Right cardiac atrium (tissue), 5 donors: ENCODE results near the gene IL15RA. TPM values are rescaled to one million over a fixed set of nuclear protein-coding genes. Genes with fewer than 3 reads are reported as not detected.

Experiments used
- ATAC-seq, 2 donors: fragments of 200-7000 bp; cut with Tn5 transposase; one replicate each; pipeline versions ENCODE4 v1.8.0 to v1.9.1; 2020; ENCODE audit warnings: moderate library complexity in 2 of 2, mild to moderate bottlenecking in 1 of 2
- DNase-seq, 3 donors: peaks; one replicate each; pipeline ENCODE4 v3.0.0-alpha.2; 2020
- H3K27ac ChIP-seq: one replicate; pipeline ENCODE4 v1.5.1; 2013; ENCODE audit warnings: mild to moderate bottlenecking, low read length, control low read depth, moderate library complexity
- H3K27me3 ChIP-seq: one replicate; pipeline ENCODE4 v1.6.1; 2013; ENCODE audit not compliant: control insufficient read depth, insufficient read depth
- H3K4me1 ChIP-seq: one replicate; pipeline ENCODE4 v1.6.1; 2013; ENCODE audit warnings: low read length; ENCODE audit not compliant: control insufficient read depth, insufficient read depth
- H3K4me3 ChIP-seq: one replicate; pipeline ENCODE4 v1.5.1; 2013; ENCODE audit warnings: low read length, control low read depth
- H3K9me3 ChIP-seq: one replicate; pipeline ENCODE4 v1.6.1; 2013; ENCODE audit warnings: low read length; ENCODE audit not compliant: control insufficient read depth
- WGBS: extraction: QIAGEN DNeasy Blood & Tissue Kit; methylation state at CpG from one replicate; pipeline ENCODE4 v1.1.7; 2013; 5-methylcytosine and 5-hydroxymethylcytosine counted together
- intact Hi-C, 4 donors: fragments of 100-400 bp; cut with DNase I; formaldehyde crosslinking; loops; one replicate each; pipeline versions ENCODE4 v1.11.0 to v1.14.0; 2022 to 2023
- polyA plus RNA-seq: library from polyadenylated mRNA; stranded (reverse); fragments of 200-250 nt; gene quantifications from one replicate; pipeline ENCODE4 v1.2.3, GENCODE V29; 2013
- total RNA-seq, 4 donors: library from RNA; stranded (reverse); fragmentation: NEBNext Ultra II Directional; extraction: Animal tissue kit (Norgen Biotek cat#: 25700); gene quantifications; one replicate each; pipeline ENCODE4 v1.2.1, GENCODE V29; 2021
- donor health status: healthy with polysubstance abuse.
- donor health status: DM: no; HTN: yes; CAD: no.
- donor health status: DM: no; HTN: no; CAD: no.
- donor health status: DM: no; HTN: yes; CAD: no; lungs with severe emphysema.
- donor health status: DM: yes; HTN: yes; CAD: no.

The IL15RA gene
- total and polyA plus RNA-seq, 5 donors = 11.8 to 19.7 (median 13.9) TPM

GRCh38 chr10:5942001-5942400, 35.3 kb downstream of the IL15RA start:
- intact Hi-C loops = loop anchor here in 1 of 4 donors (10.0 kb wide), 1 partner anchor 73 kb away; no protein-coding TSS in a partner anchor
- Histone ChIP-seq H3K9me3 (no peaks in the 10 kb centered on the region), H3K4me1 (peaks cover 4% of the 10 kb centered on the region), H3K27ac (peak overlapping the region; percentile 8), H3K27me3 (no peaks in the 10 kb centered on the region), H3K4me3 (no peak overlapping the region)
- ATAC-seq (peak in 1 of 2 donors; percentile 1), DNase-seq (peak in 1 of 3 donors; percentile 65)
- WGBS = 78% methylated on average over 13 of the region's 13 CpGs

GRCh38 chr10:5941579-5941978, 35.8 kb downstream of the IL15RA start:
- Histone ChIP-seq H3K4me3 (no peak overlapping the region), H3K9me3 (no peaks in the 10 kb centered on the region), H3K4me1 (peaks cover 4% of the 10 kb centered on the region), H3K27me3 (no peaks in the 10 kb centered on the region), H3K27ac (peak overlapping the region; percentile 8)
- ATAC-seq (no peak), DNase-seq (peak in 1 of 3 donors; percentile 71)
- WGBS = 80% methylated on average over 7 of the region's 7 CpGs
- intact Hi-C loops = loop anchor here in 1 of 4 donors (10.0 kb wide), 1 partner anchor 73 kb away; no protein-coding TSS in a partner anchor

GRCh38 chr10:5940807-5941218, 36.5 kb downstream of the IL15RA start:
- no peak for DNase-seq
- WGBS = 71% methylated on average over 6 of the region's 6 CpGs
- ATAC-seq = no peak
- no peaks in the 10 kb centered on the region for H3K27me3 ChIP-seq
- H3K4me1 ChIP-seq = peaks cover 4% of the 10 kb centered on the region
- intact Hi-C loops = loop anchor here in 1 of 4 donors (10.0 kb wide), 1 partner anchor 74 kb away; no protein-coding TSS in a partner anchor
- H3K9me3 ChIP-seq = no peaks in the 10 kb centered on the region
- no peak overlapping the region for H3K27ac ChIP-seq
- no peak overlapping the region for H3K4me3 ChIP-seq

GRCh38 chr10:5938291-5938690, 39.1 kb downstream of the IL15RA start:
- DNase-seq = no peak
- Histone ChIP-seq H3K9me3 (no peaks in the 10 kb centered on the region), H3K27me3 (no peaks in the 10 kb centered on the region), H3K27ac (no peak overlapping the region), H3K4me3 (no peak overlapping the region), H3K4me1 (peaks cover 2% of the 10 kb centered on the region)
- intact Hi-C loops = no loop called here
- ATAC-seq = no peak
- WGBS = 89% methylated on average over 12 of the region's 12 CpGs

- DNase-seq (no peak), ATAC-seq (no peak)
- intact Hi-C loops = no loop called here
- no peak overlapping the region for H3K27ac ChIP-seq
- no peaks in the 10 kb centered on the region for H3K9me3 ChIP-seq
- 95% methylated on average over 18 of the region's 18 CpGs for WGBS
- H3K4me1 ChIP-seq = peaks cover 2% of the 10 kb centered on the region
- H3K27me3 ChIP-seq = no peaks in the 10 kb centered on the region
- no peak overlapping the region for H3K4me3 ChIP-seq
Observed at GRCh38 chr10:5937016-5937415, 40.3 kb downstream of the IL15RA start.

- 75% methylated on average over 10 of the region's 10 CpGs for WGBS
- DNase-seq = no peak
- no peaks in the 10 kb centered on the region for H3K27me3 ChIP-seq
- no peak overlapping the region for H3K4me3 ChIP-seq
- no peaks in the 10 kb centered on the region for H3K9me3 ChIP-seq
- H3K4me1 ChIP-seq = peaks cover 2% of the 10 kb centered on the region
- H3K27ac ChIP-seq = no peak overlapping the region
- intact Hi-C loops = no loop called here
- ATAC-seq = peak in 1 of 2 donors; percentile 25
Observed at GRCh38 chr10:5935628-5936027, 41.7 kb downstream of the IL15RA start.

- WGBS = 69% methylated on average over 14 of the region's 14 CpGs
- intact Hi-C loops = no loop called here
Observed at GRCh38 chr10:5933909-5934546, 43.3 kb downstream of the IL15RA start.

GRCh38 chr10:5932345-5932744, 45.0 kb downstream of the IL15RA start:
- no peak overlapping the region for H3K4me3 ChIP-seq
- H3K9me3 ChIP-seq = no peaks in the 10 kb centered on the region
- WGBS = 69% methylated on average over 5 of the region's 5 CpGs
- DNase-seq = no peak
- peaks cover 2% of the 10 kb centered on the region for H3K4me1 ChIP-seq
- no peak overlapping the region for H3K27ac ChIP-seq
- intact Hi-C loops = no loop called here
- no peaks in the 10 kb centered on the region for H3K27me3 ChIP-seq
- ATAC-seq = no peak

More at GRCh38 chr10:5933909-5934546, 43.3 kb downstream of the IL15RA start:
- Histone ChIP-seq H3K4me3 (no peak overlapping the region), H3K9me3 (no peaks in the 10 kb centered on the region), H3K27ac (no peak overlapping the region), H3K4me1 (peaks cover 2% of the 10 kb centered on the region), H3K27me3 (no peaks in the 10 kb centered on the region)
- DNase-seq = no peak
- no peak for ATAC-seq

- Histone ChIP-seq H3K9me3 (no peaks in the 10 kb centered on the region), H3K4me1 (no peaks in the 10 kb centered on the region), H3K4me3 (no peak overlapping the region), H3K27ac (no peak overlapping the region), H3K27me3 (no peaks in the 10 kb centered on the region)
- DNase-seq (no peak), ATAC-seq (no peak)
- WGBS = 87% methylated on average over 11 of the region's 11 CpGs
- intact Hi-C loops = no loop called here
Observed at GRCh38 chr10:5930272-5930671, 47.1 kb downstream of the IL15RA start.

- intact Hi-C loops = no loop called here
- H3K4me3 ChIP-seq = no peak overlapping the region
- ATAC-seq = no peak
- H3K27ac ChIP-seq = no peak overlapping the region
- no peaks in the 10 kb centered on the region for H3K4me1 ChIP-seq
- no peaks in the 10 kb centered on the region for H3K27me3 ChIP-seq
- H3K9me3 ChIP-seq = no peaks in the 10 kb centered on the region
- DNase-seq = no peak
- 73% methylated on average over 8 of the region's 8 CpGs for WGBS
Observed at GRCh38 chr10:5929442-5929841, 47.9 kb downstream of the IL15RA start.

GRCh38 chr10:5927306-5927705, 50.0 kb downstream of the IL15RA start:
- H3K4me1 ChIP-seq = no peaks in the 10 kb centered on the region
- H3K9me3 ChIP-seq = no peaks in the 10 kb centered on the region
- no peak overlapping the region for H3K27ac ChIP-seq
- no peak overlapping the region for H3K4me3 ChIP-seq
- intact Hi-C loops = no loop called here
- ATAC-seq (no peak), DNase-seq (no peak)
- WGBS = 75% methylated on average over 8 of the region's 8 CpGs
- no peaks in the 10 kb centered on the region for H3K27me3 ChIP-seq
